GM12865 (cell line): ENCODE results near the gene ZBTB24.

ENCODE experiments used
- DNase-seq: peaks from one replicate; pipeline ENCODE4 v3.0.0; 2010; ENCODE audit warnings: low read depth
- H3K4me3 ChIP-seq: 2 replicates; pipeline ENCODE4 v1.5.1; 2011; ENCODE audit warnings: mild to moderate bottlenecking, low read depth, low read length, control low read depth
- TF ChIP-seq, protein P1 (sequence below): IDR thresholded peaks from 2 replicates; pipeline ENCODE4 v1.5.1; 2011; ENCODE audit warnings: low read length, control low read depth, low read depth, inconsistent platforms; ENCODE audit not compliant: insufficient read depth; ENCODE audit errors: missing control alignments

Gene ZBTB24

DNA sequence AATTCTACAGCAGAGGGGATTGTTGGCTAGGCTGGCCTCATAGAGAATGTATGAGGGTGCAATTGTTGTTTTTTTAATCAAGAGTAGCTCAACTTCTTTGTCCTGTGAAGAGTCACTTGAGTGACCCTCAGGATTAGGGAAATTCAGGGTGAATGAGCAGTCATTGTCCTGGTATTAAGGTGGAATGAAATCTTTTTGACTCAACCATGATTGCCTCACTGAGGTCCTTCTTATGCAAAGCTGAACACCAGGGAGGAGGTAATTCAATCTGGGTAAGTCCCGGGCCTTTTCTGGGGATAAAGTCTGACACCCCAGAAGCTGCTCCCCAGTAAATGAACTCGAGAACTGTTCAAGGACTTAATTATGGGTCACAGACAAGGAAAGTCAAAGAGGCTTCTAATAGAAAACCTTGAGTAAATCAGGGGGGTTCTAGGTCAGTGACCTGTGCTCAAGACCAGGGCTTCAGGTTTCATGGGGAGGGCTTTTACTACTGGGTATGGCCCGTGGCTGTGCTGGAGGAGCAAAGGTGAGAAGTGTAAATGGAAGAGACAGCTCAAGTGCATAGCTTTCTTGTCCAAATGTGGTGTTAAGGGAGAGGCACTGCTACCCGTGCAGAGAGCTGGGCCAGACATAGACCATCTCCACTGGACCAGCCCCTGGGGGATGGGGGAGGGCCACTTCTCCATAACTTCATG, 25.3 kb upstream of the ZBTB24 start:
- DNase-seq = no peak
- TF ChIP-seq, protein P1, sequence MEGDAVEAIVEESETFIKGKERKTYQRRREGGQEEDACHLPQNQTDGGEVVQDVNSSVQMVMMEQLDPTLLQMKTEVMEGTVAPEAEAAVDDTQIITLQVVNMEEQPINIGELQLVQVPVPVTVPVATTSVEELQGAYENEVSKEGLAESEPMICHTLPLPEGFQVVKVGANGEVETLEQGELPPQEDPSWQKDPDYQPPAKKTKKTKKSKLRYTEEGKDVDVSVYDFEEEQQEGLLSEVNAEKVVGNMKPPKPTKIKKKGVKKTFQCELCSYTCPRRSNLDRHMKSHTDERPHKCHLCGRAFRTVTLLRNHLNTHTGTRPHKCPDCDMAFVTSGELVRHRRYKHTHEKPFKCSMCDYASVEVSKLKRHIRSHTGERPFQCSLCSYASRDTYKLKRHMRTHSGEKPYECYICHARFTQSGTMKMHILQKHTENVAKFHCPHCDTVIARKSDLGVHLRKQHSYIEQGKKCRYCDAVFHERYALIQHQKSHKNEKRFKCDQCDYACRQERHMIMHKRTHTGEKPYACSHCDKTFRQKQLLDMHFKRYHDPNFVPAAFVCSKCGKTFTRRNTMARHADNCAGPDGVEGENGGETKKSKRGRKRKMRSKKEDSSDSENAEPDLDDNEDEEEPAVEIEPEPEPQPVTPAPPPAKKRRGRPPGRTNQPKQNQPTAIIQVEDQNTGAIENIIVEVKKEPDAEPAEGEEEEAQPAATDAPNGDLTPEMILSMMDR = no peak
- no peak overlapping the region for H3K4me3 ChIP-seq

DNA sequence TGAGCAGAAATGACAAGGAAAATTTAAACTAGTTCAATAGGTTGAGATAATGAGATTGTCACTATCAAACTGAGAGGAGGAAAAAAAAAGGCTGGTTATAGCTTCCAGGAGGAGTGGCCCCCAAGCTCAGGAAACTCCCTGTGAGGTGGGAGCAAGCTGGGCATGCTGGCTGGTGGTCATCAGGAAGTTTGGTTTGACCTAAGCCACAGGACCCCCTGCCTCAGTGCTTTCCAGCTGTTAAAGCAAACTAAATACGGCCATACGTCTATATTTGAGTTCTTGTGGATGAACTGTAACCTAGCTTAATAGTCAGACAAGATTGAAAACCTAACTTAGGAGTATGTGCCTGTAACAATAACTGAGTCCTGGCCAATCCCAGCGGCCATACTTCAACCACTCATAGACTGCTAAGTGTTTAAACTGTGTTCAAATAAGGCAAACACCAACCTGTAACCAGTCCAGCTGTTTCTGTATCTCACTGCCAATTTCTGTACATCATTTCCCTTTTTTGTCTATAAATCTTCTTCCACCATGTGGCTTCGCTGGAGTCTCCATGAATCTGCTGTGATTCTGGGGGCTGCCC, 24.6 kb upstream of the ZBTB24 start:
- TF ChIP-seq, protein P1 = no peak
- DNase-seq = no peak
- H3K4me3 ChIP-seq = no peak overlapping the region

DNA sequence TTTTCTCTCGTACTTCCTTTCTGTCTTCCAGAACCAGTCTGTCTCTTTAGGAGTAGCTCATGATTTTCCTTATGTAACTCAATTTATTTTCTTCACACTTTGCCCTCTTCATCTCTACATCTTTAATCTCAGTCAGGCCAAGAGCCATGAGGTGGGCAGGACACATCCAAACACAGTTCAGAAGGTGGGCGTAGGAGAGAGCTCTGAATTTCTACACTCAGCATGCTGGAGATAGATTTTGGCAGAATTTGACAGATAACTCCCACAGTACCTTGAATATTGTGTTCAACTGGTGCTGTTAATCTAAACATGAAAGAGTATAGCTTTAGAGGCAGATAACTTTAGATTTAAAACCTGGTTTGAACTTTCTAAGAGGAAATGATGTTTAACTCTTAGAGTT, 23.8 kb upstream of the ZBTB24 start:
- no peak overlapping the region for H3K4me3 ChIP-seq
- no peak for DNase-seq
- TF ChIP-seq, protein P1 = no peak

DNA sequence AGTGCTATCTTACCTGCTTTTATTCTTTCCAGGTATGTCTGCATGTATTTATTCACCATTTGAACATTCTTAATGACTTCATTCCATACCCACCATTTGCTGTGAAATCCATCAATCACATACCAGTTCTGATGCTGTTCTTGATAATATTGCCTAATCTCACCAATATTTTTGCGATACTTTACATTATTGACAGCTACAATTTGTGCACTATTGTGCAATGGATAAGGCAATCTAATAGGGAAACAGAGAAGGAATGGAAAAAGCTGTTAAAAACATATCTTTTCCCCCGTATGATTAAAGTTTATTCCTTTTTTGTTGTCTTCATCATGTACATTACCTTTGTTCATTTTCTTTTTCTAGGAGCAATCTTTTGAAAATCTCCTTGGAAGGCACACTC, 23.3 kb upstream of the ZBTB24 start:
- no peak overlapping the region for H3K4me3 ChIP-seq
- DNase-seq = no peak
- TF ChIP-seq, protein P1 = no peak

DNA sequence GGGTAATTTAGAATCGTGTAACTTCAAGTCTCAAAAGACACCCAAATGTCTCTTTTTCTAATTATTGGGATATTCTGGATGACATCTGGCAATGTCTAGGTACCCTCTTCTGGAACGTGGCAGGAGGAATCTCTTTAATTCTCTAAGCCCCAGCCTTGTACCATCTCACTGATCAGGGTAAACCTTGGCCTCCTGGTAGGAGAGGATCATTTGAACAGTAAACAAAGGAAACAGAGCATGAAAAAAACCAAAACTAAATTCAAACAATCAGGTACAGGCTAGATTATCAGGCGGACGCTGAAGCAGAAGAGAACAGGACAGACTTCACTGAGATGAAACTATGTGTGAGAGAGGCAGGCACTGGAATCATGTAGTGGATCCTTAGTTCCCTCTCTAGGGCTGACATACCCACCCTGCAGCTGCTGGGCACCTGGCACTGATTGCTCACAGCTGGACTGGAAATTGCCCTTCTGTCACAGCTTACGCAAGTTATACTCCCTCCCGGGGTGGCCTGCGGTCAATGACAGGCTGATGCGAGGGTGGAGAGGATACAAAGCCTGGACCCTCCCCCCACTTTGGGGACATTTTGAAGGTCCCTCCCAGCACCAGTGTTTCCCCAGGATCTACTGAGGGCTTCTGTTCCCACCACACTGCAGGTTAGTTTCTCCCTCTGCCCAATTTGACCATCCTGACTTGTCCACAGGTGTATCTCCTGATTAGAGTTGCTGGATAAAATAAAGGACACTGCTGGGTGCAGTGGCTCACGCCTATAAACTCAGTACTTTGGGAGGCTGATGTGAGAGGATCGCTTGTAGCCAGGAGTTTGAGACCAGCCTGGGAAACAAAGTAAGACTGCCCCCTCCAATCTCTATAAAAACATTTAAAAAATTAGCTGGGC, 20.6 kb upstream of the ZBTB24 start:
- H3K4me3 ChIP-seq = no peak overlapping the region
- DNase-seq = no peak
- TF ChIP-seq, protein P1 = no peak

DNA sequence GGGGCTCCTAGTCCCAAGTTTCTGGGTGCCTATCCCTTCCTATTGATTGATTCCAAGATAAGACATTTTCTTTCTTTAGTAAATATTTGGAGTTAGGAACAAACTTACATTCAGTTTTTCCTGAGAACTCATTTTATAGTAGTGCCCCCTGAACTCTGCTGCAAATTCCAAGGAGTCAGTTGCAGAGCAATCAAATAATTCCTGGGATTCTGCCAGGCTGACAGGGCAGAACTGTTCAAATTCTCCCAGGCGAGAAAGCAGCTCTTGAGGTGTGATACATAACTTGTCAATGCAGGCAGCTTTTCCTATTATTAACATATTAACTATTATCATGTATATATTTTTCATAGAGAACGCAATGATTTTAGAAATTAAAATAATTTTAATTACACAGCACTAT, 15.9 kb upstream of the ZBTB24 start:
- DNase-seq = no peak
- no peak overlapping the region for H3K4me3 ChIP-seq
- TF ChIP-seq, protein P1 = no peak
